GDM1 (cell line): ENCODE results near the gene BNIP1.

ENCODE experiments used
- DNase-seq: peaks from one replicate; lab custom pipeline; 2025; lab: John Stamatoyannopoulos, UW

BNIP1 gene

GRCh38 chr5:173165177-173166016 lies 21.1 kb downstream of the BNIP1 start:
- DNase-seq: no peak

DNA sequence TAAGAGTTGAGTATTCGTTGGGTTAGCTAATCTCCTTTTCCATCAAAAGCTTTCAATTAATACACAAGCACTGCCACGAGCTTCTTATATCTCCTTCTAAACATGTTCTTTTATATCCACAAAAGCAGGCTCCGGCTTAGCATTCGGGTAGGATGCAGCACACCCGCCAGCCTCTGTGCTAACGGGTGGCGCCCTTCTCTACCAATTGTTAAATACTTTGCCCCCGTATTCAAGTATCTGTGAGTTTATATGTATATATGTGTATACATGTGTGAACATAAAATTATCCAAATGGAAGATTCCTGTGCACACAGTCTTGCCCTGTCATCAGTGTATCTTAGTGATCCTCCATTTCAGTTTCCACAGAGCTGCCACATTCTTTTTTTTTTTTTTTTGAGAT lies 27.8 kb downstream of the BNIP1 start:
- DNase-seq: no peak

DNA sequence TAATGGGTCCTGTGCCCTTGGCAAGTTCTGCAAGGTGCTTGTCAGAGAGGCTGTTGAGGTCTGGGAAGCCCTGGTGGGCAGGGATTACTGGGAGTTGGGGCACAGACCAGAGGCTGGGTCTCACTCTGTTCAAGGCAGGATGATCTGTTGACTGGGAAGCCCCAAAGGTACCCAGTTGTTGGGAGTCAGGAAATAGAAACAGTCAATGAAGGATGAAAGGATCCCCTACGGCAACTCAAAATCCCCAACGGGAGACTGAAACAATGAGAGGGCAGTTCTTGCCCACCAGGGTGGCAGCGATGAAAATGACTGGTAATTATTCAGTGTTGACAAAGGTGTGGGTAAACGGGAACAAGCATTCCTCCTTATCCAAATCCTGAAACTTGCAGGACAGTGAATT lies 31.2 kb downstream of the BNIP1 start:
- no peak for DNase-seq

GRCh38 chr5:173178369-173178910 lies 34.1 kb downstream of the BNIP1 start:
- DNase-seq: no peak

- no peak for DNase-seq
Observed at GRCh38 chr5:173180331-173180730, 36.0 kb downstream of the BNIP1 start.

- DNase-seq: no peak
Observed at GRCh38 chr5:173187054-173187743, 42.9 kb downstream of the BNIP1 start.

DNA sequence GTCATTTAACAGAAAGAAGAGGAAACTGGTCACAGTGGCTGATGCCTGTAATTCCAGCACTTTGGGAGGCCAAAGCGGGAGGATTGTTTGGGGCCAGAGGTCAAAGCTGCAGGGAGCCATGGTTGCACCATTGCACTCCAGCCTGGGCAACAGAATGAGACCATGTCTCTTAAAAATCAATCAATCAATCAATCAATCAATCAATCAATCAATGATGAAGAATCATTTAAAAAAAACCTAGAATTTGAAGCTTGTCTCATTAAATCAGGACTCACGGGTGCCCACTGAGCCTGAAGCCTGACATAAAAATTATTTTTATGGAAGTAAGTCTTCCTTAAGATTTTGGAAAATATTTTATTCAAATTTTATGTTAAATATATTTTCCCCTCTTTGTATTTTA lies 43.9 kb downstream of the BNIP1 start:
- DNase-seq: no peak

DNA sequence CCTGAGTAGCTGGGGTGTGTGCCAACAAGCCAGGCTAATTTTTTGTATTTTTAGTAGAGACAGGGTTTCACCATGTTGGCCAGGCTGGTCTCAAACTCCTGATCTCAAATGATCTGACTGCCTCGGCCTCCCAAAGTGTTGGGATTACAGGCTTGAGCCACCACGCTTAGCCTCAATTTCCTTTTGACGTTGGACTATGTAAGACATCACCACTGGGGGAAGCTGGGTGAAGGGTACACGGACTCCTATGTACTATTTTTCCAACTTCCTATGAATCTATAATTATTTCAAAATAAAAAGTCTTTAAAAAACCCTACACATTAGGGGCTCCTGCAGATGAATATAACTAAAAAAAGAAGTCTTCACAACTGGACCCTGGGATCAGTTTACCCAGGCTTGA lies 46.7 kb downstream of the BNIP1 start:
- no peak for DNase-seq

DNA sequence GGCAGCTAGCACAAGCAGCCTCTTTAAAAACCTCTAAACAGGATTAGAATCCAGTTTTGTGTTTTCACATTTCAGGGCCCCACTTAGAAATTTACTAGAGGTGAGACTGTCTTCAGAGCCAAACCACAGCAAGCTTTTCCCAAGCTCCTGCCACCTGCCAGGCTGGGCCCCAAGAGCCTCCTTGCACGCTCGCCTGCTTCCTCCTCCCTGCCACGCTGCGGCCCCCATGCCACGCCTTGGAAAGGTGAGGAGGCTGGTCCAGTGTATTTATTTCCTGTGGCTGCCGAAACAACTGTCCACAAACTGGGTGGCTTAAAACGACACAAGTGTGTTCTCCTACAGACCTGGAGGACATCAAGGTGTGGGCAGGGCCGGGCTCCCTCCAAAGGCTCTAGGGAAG lies 47.2 kb downstream of the BNIP1 start:
- no peak for DNase-seq

GRCh38 chr5:173192561-173192960 lies 48.2 kb downstream of the BNIP1 start:
- DNase-seq: no peak

DNA sequence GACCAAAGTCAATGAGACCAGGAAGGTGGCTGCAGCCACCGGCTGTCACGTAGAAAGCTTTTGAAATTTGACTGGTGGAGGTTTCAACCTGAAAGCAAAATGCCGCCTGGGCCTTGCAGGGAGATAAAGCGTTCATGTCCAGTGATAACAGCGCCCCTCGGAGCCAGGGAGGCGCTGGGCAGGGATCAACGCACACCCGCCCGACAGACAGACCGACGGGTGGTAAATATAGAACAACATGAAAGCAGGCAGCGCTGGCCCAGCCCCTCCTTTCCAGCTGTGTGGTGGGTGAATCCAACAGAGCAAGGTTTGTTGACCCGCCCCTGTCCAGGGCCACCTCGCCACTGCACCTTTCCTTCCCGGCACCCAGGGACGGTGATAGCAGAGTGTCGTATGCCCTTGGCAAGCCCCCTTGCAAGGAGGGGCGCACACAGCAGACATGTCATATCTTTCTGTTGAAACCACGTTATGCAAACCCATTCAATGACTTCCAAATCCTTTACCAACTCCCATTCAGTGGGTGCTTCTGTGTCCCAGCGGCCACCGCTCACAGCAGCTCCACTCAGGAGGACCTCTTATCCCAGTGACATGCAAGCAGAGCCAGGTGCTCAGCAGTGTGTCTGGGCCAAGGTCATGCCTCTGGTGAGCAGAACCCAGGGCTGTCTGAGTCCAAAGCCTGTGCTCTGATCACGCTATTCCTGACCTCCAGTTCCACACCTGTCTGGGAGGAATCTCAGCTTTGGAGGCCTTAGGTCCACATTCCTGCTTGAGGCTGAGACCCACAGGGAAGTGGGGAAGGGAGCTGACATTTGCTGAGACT lies 52.0 kb downstream of the BNIP1 start:
- DNase-seq: no peak

- DNase-seq: no peak
Observed at GRCh38 chr5:173197375-173197891, 53.1 kb downstream of the BNIP1 start.

DNA sequence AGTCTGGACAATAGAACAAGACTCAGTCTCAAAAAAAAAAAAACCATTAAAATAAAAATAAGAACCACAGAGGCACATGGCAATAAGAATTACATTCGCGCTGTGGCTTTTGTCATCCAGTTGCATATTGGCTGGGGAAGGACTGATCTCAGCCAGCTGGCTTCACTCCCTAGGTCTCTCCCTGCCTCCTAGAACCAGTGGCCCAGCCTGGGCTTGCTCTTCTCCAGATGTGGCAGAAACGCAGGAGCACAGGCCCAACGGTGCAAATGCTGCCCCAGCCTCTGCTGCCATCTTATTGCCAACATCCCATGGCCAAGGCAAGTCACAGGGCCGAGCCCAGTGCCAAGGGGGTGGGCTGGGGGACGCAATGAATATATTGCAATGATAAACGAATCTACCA lies 53.7 kb downstream of the BNIP1 start:
- no peak for DNase-seq

- no peak for DNase-seq
Observed at GRCh38 chr5:173200356-173200755, 56.0 kb downstream of the BNIP1 start.

DNA sequence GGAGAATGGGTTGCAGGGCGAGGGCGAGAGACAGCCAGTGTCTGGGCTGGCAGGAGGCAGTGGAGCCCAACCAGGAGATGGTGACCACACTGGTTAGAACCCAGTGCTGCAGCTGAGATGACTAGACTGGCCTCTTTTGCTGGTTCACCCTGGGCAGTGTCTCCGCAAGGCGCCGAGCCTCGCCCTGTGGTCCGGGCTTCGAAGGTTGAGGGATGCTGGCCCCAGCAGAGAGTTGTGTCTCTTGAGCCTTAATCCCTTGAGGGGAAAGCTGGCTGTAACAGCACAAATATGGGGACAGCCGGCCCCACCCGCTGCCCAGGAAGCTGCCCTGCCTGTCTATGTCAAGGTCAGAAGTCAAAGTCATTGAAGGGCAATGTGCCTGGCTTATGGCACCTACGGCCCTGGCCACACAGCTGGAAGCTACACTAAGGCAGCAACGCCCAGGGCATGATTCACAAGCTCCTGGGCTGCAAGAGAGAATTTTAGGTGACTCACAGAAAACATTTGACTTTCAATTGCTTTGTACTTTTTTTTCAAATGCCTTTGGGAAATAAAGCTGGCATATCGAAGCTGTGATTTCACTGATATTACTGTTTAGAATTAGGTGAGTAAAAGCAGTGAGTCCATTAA lies 57.4 kb downstream of the BNIP1 start:
- no peak for DNase-seq

DNA sequence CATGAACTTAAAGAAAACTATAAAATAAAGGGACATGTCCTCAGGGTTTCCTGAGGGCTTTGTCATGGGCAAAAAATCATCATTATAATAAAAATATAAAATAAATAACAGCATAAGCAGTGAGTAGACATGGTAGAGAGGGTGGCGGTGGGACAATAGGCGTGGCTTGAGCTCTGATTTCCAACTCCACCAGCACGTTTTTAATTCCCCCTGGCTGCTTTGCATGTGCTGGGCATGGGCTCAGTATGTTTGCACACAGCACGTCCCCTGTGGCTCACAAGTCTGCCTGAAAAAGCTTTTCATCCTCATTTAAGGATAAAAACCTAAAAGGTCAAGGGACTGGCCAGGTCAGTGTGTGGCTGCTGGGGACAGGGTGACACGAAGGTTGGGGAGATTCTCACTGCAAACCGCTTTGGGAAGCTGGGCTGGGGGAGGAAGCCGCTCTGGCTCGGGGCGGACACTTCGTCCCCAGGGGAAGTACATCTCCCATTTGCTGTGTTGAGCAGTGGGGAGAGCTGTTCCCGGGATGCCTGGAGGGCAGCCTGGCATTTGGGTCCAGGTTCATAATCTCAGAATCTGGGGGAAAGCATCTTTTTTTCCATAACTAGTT lies 58.0 kb downstream of the BNIP1 start:
- no peak for DNase-seq

DNA sequence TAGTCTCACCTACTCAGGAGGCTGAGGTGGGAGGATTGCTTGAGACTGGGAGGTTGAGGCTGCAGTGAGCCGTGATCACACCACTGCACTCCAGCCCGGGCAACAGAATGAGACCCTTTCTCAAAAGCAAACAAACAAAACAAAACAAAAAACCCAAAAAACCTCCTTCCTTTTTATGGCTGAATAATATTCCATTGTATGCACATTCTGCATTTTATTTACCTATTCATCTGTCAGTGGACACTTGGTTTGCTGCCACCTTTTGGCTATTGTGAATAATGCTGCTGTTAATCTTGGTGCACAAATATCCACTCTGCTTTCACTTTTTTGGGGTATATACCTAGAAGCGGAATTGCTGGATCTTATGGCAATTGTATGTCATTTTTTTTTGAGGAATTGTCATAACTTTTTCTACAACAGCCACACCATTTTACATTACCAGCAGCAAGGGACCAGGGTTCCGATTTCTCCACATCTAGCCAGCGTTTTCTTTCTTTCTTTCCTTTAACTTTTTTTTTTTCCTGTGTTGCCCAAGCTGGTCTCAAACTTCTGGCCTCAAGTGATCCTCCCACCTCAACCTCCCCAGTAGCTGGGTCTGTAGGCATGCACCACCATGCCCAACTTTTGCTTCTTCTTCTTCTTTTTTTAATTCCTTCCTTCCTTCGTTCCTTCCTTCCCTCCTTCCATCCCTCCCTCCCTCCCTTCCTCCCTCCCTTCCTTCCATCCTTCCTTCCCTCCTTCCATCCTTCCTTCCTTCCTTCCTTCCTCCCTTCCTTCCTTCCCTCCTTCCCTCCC lies 60.1 kb downstream of the BNIP1 start:
- DNase-seq: no peak

DNA sequence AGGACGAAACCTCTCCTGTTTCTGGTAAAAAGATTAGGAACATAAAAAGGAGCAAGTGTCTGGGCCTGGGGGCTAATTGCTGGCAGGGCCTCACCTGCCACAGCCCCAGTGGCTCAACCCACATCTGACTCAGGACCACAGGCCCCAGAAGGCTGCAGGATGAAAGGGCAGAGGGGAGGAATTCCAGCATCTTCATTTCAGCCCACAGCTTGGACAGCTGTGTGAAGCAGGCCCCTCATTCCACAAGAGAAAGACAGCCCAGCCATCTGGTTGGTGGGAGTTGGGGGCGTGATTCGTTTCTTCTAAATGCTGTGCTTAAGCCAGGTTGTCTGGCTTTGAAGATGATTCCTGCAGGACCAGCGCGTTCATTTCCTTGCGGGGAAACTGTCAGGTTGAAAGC lies 61.6 kb downstream of the BNIP1 start:
- DNase-seq: no peak

GRCh38 chr5:173208296-173208695 lies 64.0 kb downstream of the BNIP1 start:
- DNase-seq: no peak

GRCh38 chr5:173210877-173211276 lies 66.5 kb downstream of the BNIP1 start:
- DNase-seq: no peak
